Stimulated activated CD8-positive, alpha-beta memory T cell treated with anti-CD3 and anti-CD28 coated beads, Interleukin-12 subunit alpha, Interleukin-12 subunit beta, amount 100 ng/mL, for 4 hours (primary cell): Measurements from ENCODE around the gene ECM1.

Experiments used
- DNase-seq: peaks from one replicate; pipeline ENCODE4 v3.0.0-alpha.2; 2020; ENCODE audit warnings: low read depth

ECM1 gene

GRCh38 chr1:150512846-150513245 lies 4.9 kb downstream of the ECM1 start:
- no peak for DNase-seq

DNA sequence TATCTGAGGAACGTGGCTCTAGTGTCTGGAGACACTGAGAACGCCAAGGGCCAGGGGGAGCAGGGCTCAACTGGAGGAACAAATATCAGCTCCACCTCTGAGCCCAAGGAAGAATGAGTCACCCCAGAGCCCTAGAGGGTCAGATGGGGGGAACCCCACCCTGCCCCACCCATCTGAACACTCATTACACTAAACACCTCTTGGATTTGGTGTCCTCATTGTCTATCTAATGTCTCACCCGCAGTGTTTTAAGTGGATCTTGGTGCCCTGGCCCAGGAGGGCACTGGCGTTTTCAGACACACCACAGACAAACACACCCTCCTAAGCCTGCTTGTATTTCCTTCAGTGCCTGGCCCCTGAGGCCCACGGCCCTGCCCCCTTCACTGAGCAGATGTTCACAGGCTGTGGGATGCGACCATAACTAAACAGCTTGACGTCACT lies 5.5 kb downstream of the ECM1 start:
- DNase-seq, result no peak

DNA sequence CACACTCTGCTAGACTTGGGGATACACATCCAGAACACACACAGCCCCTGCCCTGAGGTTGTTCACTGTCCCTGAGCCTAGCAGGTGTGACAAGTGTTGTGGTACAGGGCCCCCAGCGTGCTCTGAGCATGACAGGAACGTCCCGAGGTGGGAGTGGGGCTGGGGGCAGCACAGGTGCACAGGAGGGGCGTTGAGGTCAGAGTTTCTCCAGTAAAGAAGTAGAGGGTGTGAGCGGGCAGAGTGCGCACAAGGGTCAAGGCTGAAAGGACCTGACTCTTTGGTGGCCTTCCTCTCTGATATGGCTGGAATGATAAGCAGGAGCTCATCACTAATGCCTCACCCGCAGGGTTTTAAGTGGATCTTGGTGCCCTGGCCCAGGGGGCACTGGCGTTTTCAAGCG lies 6.4 kb downstream of the ECM1 start:
- DNase-seq, result no peak

- DNase-seq, result no peak
Observed at GRCh38 chr1:150514913-150515327, 7.0 kb downstream of the ECM1 start.

- peak; percentile 86 for DNase-seq
Observed at GRCh38 chr1:150515328-150516049, 7.6 kb downstream of the ECM1 start, which contains the start of gene FALEC. Gene FALEC, plus strand, starts transcription at chr1:150515752.

GRCh38 chr1:150516050-150516591 lies 8.2 kb downstream of the ECM1 start:
- no peak for DNase-seq

GRCh38 chr1:150516616-150517015 lies 8.7 kb downstream of the ECM1 start:
- no peak for DNase-seq

- DNase-seq, result no peak
Observed at GRCh38 chr1:150521196-150521968, 13.5 kb downstream of the ECM1 start.

GRCh38 chr1:150525348-150525747 lies 17.4 kb downstream of the ECM1 start:
- no peak for DNase-seq

- DNase-seq, result no peak
Observed at GRCh38 chr1:150528196-150528595, 20.3 kb downstream of the ECM1 start.

GRCh38 chr1:150529017-150529416 lies 21.1 kb downstream of the ECM1 start:
- DNase-seq, result no peak

DNA sequence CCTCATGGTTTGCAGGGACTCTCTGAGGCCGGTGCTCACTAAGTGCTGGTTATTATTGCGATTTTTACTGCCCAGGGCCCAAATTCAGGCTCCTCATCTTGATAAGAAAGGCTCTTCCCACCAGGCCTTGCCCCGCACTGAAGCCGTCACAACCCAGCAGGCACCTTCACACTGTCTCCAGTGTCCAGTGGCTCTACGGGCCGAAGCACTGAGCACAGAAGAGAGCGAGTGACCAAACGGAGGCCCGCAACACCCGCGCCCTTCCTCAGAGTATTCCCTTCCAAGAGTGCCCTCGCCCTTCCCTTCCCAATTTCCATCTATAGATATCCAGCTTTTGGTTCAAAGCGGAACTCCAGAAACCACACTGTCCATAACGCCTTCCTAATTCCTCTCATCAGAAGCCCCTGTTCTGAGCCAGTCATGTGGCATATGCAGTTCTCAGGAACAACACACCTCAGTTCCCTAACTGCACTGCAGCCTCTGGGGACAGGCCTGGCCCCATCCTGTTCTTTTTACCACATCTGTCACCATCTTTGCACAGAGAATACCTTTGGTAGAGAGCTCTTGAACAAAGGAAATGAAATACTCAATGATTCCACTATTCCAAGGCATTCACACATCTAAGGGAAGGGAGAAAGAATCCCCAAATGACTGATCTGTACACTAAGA lies 22.7 kb downstream of the ECM1 start:
- DNase-seq, result no peak

- no peak for DNase-seq
Observed at GRCh38 chr1:150532860-150533259, 25.0 kb downstream of the ECM1 start.

GRCh38 chr1:150534002-150534401 lies 26.1 kb downstream of the ECM1 start:
- no peak for DNase-seq

DNA sequence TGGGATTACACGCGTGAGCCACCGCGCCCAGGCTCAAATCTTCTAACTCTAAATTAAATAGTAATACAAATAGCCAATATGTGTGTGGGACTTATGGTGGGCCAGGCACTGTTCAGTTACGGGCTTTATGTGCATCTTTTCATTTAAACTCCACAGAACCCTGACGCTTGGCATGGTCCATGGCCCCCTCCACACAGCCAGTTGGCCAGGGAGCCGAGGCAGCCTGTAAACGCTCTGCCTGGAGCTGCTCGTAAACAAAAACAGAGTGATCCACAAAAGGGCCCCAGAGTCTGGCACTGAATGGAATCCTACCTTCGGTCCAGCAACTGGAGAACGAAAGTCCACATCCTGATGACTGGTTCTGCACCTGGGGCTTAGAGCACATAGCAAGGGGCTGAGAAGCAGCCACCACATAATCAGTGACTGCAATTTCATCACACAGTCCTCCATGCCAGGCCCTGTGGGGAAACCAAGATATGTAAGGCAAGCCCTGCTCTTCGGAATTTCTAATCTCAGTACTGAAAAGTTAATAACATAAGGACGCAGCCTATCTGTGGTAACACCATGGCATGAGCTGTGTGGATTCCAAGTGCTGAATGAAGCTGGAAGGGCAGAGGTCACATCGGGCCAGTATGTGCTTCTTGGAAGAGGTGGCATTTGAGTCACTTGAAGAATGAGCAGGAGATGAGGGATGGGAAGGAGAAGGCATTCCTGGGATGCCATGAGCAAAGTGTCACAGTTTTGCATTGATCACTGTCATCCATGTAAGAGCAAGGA lies 27.8 kb downstream of the ECM1 start:
- DNase-seq, result no peak

DNA sequence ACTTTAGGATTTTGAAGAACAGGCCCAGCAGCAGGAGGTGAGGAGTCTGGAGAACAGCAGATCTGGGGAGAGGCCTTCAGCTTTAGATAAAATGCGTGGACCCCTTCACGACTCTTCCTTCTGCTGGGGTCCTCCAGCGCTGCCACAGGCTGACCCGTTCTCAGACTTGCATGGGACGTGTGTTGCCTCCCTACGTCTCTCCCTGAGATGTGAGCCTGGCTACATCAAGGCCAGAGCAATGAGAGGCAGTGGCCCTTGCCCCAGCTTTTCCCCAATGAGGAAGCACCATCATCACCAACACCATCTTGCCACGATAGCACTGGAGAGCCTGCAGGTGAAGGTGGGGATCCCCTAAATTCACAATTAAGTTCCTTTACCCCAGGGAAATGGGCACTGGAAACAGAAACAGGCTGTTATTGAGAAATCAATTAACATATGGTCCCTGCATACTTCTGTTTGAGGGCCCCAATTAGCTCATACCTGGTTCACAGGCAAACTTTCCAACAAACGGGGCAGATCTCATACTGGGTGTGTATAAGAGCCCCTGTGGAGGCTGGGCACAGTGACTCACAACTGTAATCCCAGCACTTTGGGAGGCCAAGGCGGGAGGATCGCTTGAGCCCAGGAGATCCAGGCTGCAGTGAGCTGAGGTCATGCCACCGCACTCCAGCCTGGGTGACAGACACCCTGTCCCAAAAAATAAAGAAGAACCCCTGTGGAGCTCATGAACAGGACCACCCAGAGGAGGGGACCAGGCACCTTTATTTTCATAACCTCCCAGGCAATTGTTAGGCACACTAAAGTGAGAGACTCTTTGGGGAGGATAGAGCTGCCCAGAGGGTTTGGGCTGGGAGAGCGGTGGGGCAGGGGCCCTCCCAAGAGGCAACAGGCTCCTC lies 29.2 kb downstream of the ECM1 start:
- no peak for DNase-seq

DNA sequence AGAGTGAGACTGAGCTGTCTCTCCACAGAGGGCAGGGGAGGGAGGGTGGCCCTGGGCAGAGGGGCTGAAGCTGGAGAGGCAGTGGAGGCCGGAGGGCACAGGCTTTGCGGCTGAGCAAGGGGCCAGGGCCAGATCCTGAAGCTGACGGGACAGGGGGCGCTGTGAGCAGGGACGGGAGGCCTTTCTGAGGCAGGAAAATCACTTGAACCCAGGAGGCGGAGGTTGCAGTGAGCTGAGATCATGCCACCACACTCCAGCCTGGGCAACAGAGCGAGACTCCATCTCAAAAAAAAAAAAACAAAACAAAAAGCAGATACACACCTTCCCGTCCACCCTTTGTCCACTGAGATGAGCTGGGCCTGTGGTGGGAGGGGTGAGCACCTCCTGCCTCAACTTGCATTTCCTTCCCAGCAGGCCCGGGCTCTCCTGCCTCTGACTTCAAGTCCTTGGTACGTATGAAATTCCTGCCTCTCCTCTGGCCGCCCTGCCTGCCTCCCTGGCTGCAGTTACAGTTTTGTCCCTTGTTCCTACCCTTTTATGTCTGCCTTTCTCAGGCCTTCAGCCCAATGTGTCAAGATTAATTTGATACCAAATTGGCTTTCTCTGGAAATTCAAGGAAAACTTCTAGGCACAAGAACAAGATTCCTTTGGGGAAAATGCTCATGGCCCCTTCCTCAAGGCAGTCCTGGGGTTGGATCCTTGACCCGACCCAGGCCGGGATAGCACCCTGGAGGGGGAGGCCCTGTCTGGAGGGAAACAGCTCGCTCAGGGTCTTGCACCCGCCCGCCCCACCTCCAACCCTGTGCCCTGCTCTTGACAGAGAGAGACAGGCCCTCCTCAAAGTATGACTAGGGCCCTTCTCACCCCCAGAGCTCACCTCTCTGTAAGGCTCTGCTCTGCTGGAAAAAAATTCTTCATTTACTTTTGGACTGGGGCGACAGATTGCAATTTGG lies 30.1 kb downstream of the ECM1 start:
- no peak for DNase-seq

DNA sequence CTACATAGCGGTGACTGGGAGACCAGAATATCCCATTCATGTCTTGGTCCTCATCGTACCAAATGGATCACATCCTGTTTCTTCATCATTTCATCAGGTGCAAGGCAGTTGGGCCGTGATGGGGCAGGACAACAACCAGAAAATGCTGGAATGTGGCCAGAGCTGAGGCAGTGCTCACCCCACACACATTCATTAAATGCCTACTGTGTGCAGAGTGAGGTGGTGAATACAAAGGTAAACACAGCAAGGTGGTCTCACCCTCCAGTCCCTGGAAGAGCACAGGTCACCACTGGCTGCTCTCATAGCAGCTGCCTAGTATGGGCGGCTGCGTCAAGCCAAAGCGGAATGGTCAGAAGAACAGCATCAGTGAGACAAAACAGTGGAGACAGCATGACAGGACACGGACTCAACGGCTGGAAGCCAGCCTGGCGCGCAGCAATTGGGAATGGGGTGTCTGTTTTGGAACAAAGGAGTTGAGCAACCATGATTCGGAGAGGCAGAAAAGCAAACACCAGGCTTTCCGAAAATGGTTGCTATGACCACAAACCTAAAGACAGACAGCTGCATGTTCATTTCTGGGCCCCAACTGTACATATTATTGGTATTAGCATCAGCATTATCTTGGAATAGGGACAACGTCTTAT lies 35.7 kb downstream of the ECM1 start:
- no peak for DNase-seq

DNA sequence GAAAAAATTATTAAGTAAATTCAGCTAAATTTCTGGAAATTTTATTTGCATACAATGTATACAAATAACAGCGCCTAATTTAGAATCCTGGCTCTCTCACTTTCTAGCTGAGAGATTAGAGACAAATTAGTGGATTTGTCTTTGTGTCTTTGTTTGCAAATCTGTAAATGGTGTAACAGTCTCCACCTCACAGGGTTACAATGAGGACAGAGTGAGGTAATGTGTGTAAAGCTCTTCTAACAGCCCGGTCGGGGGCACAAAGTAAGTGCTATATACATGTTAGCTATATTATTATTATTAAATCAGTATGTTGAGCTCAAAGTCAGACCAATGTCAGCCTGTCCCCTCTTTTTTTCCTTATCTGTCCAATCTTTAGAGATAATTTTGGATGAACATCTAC lies 36.3 kb downstream of the ECM1 start:
- no peak for DNase-seq
